ENCODE results near the gene CALHM5. TPM values are rescaled to one million over a fixed set of nuclear protein-coding genes. Genes with fewer than 3 reads are reported as not detected.

Gene CALHM5
- total RNA-seq, 1 experiment from 2014 or later, result 0.05 TPM

DNA sequence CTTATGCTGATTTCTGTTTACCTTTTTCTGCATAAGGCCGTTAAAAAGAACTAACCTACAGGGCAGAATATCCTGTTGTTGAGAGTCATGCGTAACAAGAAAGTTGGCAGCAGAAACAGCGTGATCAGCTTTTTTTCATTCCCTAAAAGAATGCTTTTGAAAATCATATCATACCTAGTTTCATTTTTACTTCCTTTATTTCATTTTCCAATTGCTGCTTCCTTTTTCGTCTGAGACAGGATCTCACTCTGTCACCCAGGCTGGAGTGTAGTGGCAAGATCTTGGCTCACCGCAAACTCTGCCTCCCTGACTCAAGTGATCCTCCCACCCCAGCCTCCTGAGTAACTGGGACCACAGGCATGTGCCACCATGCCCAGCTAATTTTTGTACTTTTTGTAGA lies 46.2 kb upstream of the CALHM5 start:
- peaks cover 14% of the 10 kb centered on the region for H3K36me3 Mint-ChIP-seq (ENCODE audit: insufficient read depth, unreplicated experiment)
- no peaks in the 10 kb centered on the region for H3K9me3 Mint-ChIP-seq (ENCODE audit: low read depth, unreplicated experiment)
- no peak overlapping the region for H3K4me3 Mint-ChIP-seq (ENCODE audit: low read depth, unreplicated experiment)
- peaks cover 42% of the 10 kb centered on the region for H3K27me3 Mint-ChIP-seq (ENCODE audit: unreplicated experiment)
- CTCF ChIA-PET, result no interaction called here
- TF ChIP-seq, protein P1, sequence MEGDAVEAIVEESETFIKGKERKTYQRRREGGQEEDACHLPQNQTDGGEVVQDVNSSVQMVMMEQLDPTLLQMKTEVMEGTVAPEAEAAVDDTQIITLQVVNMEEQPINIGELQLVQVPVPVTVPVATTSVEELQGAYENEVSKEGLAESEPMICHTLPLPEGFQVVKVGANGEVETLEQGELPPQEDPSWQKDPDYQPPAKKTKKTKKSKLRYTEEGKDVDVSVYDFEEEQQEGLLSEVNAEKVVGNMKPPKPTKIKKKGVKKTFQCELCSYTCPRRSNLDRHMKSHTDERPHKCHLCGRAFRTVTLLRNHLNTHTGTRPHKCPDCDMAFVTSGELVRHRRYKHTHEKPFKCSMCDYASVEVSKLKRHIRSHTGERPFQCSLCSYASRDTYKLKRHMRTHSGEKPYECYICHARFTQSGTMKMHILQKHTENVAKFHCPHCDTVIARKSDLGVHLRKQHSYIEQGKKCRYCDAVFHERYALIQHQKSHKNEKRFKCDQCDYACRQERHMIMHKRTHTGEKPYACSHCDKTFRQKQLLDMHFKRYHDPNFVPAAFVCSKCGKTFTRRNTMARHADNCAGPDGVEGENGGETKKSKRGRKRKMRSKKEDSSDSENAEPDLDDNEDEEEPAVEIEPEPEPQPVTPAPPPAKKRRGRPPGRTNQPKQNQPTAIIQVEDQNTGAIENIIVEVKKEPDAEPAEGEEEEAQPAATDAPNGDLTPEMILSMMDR (IDR thresholded peaks at IDR 0.05; ENCODE audit: unreplicated experiment), result no peak
- BruUV-seq (replicated peaks), result no TSS peak
- H3K4me1 Mint-ChIP-seq (ENCODE audit: low read depth, unreplicated experiment), result peaks cover 11% of the 10 kb centered on the region
- H3K27ac Mint-ChIP-seq (ENCODE audit: unreplicated experiment), result no peak overlapping the region
- no peak for DNase-seq
- intact Hi-C loops (cut with micrococcal nuclease; ENCODE audit: unreplicated experiment), result loop anchor here (10.0 kb wide), 1 partner anchor 1060 kb away; no protein-coding TSS in a partner anchor

- intact Hi-C loops (cut with micrococcal nuclease; ENCODE audit: unreplicated experiment), result loop anchor here (10.0 kb wide), 1 partner anchor 1058 kb away; no protein-coding TSS in a partner anchor
- H3K36me3 Mint-ChIP-seq (ENCODE audit: insufficient read depth, unreplicated experiment), result peaks cover 7% of the 10 kb centered on the region
- CTCF ChIA-PET, result no interaction called here
Observed at GRCh38 chr6:116467096-116467495, 44.3 kb upstream of the CALHM5 start.

DNA sequence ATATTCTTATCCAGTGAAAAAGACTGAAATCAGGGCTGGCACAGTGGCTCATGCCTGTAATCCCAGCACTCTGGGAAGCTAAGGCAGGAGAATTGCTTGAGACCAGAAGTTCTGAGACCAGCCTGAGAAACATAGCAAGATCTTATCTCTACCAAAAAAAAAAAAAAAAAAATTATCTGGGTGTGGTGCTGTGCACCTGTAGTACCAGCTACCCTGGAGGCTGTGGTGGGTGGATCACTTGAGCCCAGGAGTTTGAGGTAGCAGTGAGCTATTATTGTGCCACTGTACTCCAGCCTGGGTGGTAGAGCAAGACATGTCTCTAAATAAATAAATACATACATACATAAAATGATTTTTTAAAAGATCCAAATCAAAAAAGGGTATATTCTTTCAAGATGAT lies 43.9 kb upstream of the CALHM5 start:
- CTCF ChIA-PET, result no interaction called here
- H3K27me3 Mint-ChIP-seq (ENCODE audit: unreplicated experiment), result peaks cover 20% of the 10 kb centered on the region
- H3K9me3 Mint-ChIP-seq (ENCODE audit: low read depth, unreplicated experiment), result no peaks in the 10 kb centered on the region
- no peaks in the 10 kb centered on the region for H3K4me1 Mint-ChIP-seq (ENCODE audit: low read depth, unreplicated experiment)
- intact Hi-C loops (cut with micrococcal nuclease; ENCODE audit: unreplicated experiment), result loop anchor here (10.0 kb wide), 1 partner anchor 1057 kb away; no protein-coding TSS in a partner anchor
- BruUV-seq (replicated peaks), result no TSS peak
- TF ChIP-seq, protein P1 (IDR thresholded peaks at IDR 0.05; ENCODE audit: unreplicated experiment), result no peak
- no peak for DNase-seq
- no peak overlapping the region for H3K27ac Mint-ChIP-seq (ENCODE audit: unreplicated experiment)
- peaks cover 4% of the 10 kb centered on the region for H3K36me3 Mint-ChIP-seq (ENCODE audit: insufficient read depth, unreplicated experiment)
- no peak overlapping the region for H3K4me3 Mint-ChIP-seq (ENCODE audit: low read depth, unreplicated experiment)

More at GRCh38 chr6:116467096-116467495, 44.3 kb upstream of the CALHM5 start:
- no TSS peak for BruUV-seq (replicated peaks)
- H3K9me3 Mint-ChIP-seq (ENCODE audit: low read depth, unreplicated experiment), result no peaks in the 10 kb centered on the region
- H3K27ac Mint-ChIP-seq (ENCODE audit: unreplicated experiment), result no peak overlapping the region
- DNase-seq, result no peak
- peaks cover 24% of the 10 kb centered on the region for H3K27me3 Mint-ChIP-seq (ENCODE audit: unreplicated experiment)
- H3K4me1 Mint-ChIP-seq (ENCODE audit: low read depth, unreplicated experiment), result no peaks in the 10 kb centered on the region
- H3K4me3 Mint-ChIP-seq (ENCODE audit: low read depth, unreplicated experiment), result no peak overlapping the region
- TF ChIP-seq, protein P1 (IDR thresholded peaks at IDR 0.05; ENCODE audit: unreplicated experiment), result no peak

DNA sequence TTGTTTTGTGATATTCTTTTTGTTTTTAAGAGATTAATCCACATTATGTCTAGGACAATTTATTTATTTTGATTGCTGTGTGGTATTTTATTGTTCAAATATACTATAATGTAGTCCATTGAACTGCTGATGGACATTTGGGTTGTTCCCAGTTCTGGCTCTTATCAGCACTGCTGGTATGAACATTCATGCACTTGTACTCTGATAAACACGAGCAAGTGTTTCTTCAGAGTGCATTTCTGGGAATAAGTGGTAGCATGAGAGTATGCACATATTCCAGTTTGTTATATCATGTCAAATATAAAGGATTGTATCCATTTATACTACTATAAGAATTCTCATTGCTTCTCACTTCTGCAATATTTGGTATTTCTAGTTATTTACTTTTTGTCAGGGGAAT lies 43.1 kb upstream of the CALHM5 start:
- DNase-seq, result no peak
- Mint-ChIP-seq H3K36me3 (ENCODE audit: insufficient read depth, unreplicated experiment) (peaks cover 4% of the 10 kb centered on the region), H3K27me3 (ENCODE audit: unreplicated experiment) (peaks cover 16% of the 10 kb centered on the region), H3K4me1 (ENCODE audit: low read depth, unreplicated experiment) (no peaks in the 10 kb centered on the region), H3K9me3 (ENCODE audit: low read depth, unreplicated experiment) (no peaks in the 10 kb centered on the region), H3K4me3 (ENCODE audit: low read depth, unreplicated experiment) (no peak overlapping the region), H3K27ac (ENCODE audit: unreplicated experiment) (no peak overlapping the region)
- intact Hi-C loops (cut with micrococcal nuclease; ENCODE audit: unreplicated experiment), result loop anchor here (10.0 kb wide), 1 partner anchor 1057 kb away; no protein-coding TSS in a partner anchor
- CTCF ChIA-PET, result no interaction called here
- TF ChIP-seq, protein P1 (IDR thresholded peaks at IDR 0.05; ENCODE audit: unreplicated experiment), result no peak
- no TSS peak for BruUV-seq (replicated peaks)

Data from Calu3 (cell line).